Smooth muscle cell (in vitro differentiated cells): ENCODE data around the gene ENPP4. TPM values are rescaled to one million over a fixed set of nuclear protein-coding genes. Genes with fewer than 3 reads are reported as not detected.

Source experiments
- DNase-seq: peaks from one replicate; lab custom pipeline; 2025; ENCODE audit not compliant: unreplicated experiment; lab: John Stamatoyannopoulos, UW
- H2AFZ ChIP-seq: fragments of 200-600 bp; sonication (generic); 2 replicates; pipeline ENCODE4 v1.6.0; 2016; ENCODE audit warnings: antibody characterized with exemption, low read depth, mild to moderate bottlenecking
- H3F3A ChIP-seq: fragments of 200-600 bp; sonication (generic); 2 replicates; pipeline ENCODE4 v1.6.0; 2017; ENCODE audit warnings: antibody characterized with exemption, low read depth
- H3K27ac ChIP-seq: fragments of 200-600 bp; sonication (generic); 2 replicates; pipeline ENCODE4 v1.5.1; 2016; ENCODE audit warnings: low read depth, mild to moderate bottlenecking
- H3K27me3 ChIP-seq: fragments of 200-600 bp; sonication (generic); 2 replicates; pipeline ENCODE4 v1.6.1; 2016; ENCODE audit warnings: low read depth, mild to moderate bottlenecking
- H3K36me3 ChIP-seq: fragments of 200-600 bp; sonication (generic); 2 replicates; pipeline ENCODE4 v1.5.1; 2016; ENCODE audit warnings: low read depth
- H3K4me1 ChIP-seq: fragments of 200-600 bp; sonication (generic); 2 replicates; pipeline ENCODE4 v1.5.1; 2016; ENCODE audit warnings: low read depth
- H3K4me2 ChIP-seq: fragments of 200-600 bp; sonication (generic); 2 replicates; pipeline ENCODE4 v1.6.0; 2016; ENCODE audit warnings: mild to moderate bottlenecking
- H3K4me3 ChIP-seq: fragments of 200-600 bp; sonication (generic); 2 replicates; pipeline ENCODE4 v1.5.1; 2016; ENCODE audit warnings: mild to moderate bottlenecking
- H3K79me2 ChIP-seq: fragments of 200-600 bp; sonication (generic); 2 replicates; pipeline ENCODE4 v1.6.0; 2016; ENCODE audit warnings: low read depth, mild to moderate bottlenecking
- H3K9ac ChIP-seq: fragments of 200-600 bp; sonication (generic); 2 replicates; pipeline ENCODE4 v1.6.0; 2016; ENCODE audit warnings: low read depth
- H3K9me3 ChIP-seq: fragments of 200-600 bp; sonication (generic); replicated peaks from 2 replicates; pipeline ENCODE4 v1.5.1; 2016; ENCODE audit warnings: low read depth
- H4K20me1 ChIP-seq: fragments of 200-600 bp; sonication (generic); 2 replicates; pipeline ENCODE4 v1.6.0; 2016; ENCODE audit warnings: low read depth
- WGBS: methylation state at CpG from one replicate; pipeline ENCODE4 v1.1.7; 2016; ENCODE audit warnings: low lambda C conversion rate; 5-methylcytosine and 5-hydroxymethylcytosine counted together
- polyA plus RNA-seq: library from polyadenylated mRNA; unstranded; fragments of >200 nt; fragmentation: Nextera tagmentation; extraction: Ambion mirVana; gene quantifications from 2 replicates; pipeline ENCODE4 v1.2.1, GENCODE V29; 2016
- total RNA-seq: library from RNA; depleted of rRNA; stranded (reverse); fragments of >200 nt; gene quantifications from 2 replicates; pipeline ENCODE4 v1.2.3, GENCODE V29; 2014
- TF ChIP-seq, protein P1 (sequence below): fragments of 200-600 bp; sonication (generic); IDR thresholded peaks from 2 replicates; pipeline ENCODE4 v1.5.1; 2017; ENCODE audit warnings: borderline replicate concordance, mild to moderate bottlenecking, antibody characterized with exemption; ENCODE audit not compliant: insufficient read depth, poor library complexity, severe bottlenecking

The ENPP4 gene
- total and polyA plus RNA-seq, 2 experiments from 2014 or later = 0.31 to 1.6 TPM

GRCh38 chr6:46189726-46190125 is 59.9 kb downstream of the ENPP4 start:
- no peaks in the 10 kb centered on the region for H3K9me3 ChIP-seq
- no peak overlapping the region for H3K4me3 ChIP-seq
- no peaks in the 10 kb centered on the region for H3K36me3 ChIP-seq
- no peaks in the 10 kb centered on the region for H3K79me2 ChIP-seq
- H3F3A ChIP-seq = no peaks in the 10 kb centered on the region
- no peaks in the 10 kb centered on the region for H4K20me1 ChIP-seq
- H3K27ac ChIP-seq = no peak overlapping the region
- H2AFZ ChIP-seq = no peak overlapping the region
- H3K27me3 ChIP-seq = peaks cover 26% of the 10 kb centered on the region
- H3K4me2 ChIP-seq = no peak overlapping the region
- TF ChIP-seq, protein P1, sequence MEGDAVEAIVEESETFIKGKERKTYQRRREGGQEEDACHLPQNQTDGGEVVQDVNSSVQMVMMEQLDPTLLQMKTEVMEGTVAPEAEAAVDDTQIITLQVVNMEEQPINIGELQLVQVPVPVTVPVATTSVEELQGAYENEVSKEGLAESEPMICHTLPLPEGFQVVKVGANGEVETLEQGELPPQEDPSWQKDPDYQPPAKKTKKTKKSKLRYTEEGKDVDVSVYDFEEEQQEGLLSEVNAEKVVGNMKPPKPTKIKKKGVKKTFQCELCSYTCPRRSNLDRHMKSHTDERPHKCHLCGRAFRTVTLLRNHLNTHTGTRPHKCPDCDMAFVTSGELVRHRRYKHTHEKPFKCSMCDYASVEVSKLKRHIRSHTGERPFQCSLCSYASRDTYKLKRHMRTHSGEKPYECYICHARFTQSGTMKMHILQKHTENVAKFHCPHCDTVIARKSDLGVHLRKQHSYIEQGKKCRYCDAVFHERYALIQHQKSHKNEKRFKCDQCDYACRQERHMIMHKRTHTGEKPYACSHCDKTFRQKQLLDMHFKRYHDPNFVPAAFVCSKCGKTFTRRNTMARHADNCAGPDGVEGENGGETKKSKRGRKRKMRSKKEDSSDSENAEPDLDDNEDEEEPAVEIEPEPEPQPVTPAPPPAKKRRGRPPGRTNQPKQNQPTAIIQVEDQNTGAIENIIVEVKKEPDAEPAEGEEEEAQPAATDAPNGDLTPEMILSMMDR = no peak
- no peak overlapping the region for H3K9ac ChIP-seq
- DNase-seq = no peak
- 88% methylated on average over 4 of the region's 4 CpGs for WGBS
- no peaks in the 10 kb centered on the region for H3K4me1 ChIP-seq

- H2AFZ ChIP-seq = no peak overlapping the region
- no peaks in the 10 kb centered on the region for H3K36me3 ChIP-seq
- no peaks in the 10 kb centered on the region for H3K4me1 ChIP-seq
- H3K9ac ChIP-seq = no peak overlapping the region
- DNase-seq = no peak
- H3K4me3 ChIP-seq = no peak overlapping the region
- no peak overlapping the region for H3K27ac ChIP-seq
- H3F3A ChIP-seq = no peaks in the 10 kb centered on the region
- peaks cover 19% of the 10 kb centered on the region for H3K27me3 ChIP-seq
- no peaks in the 10 kb centered on the region for H4K20me1 ChIP-seq
- no peaks in the 10 kb centered on the region for H3K79me2 ChIP-seq
- WGBS = 87% methylated on average over 4 of the region's 4 CpGs
- H3K4me2 ChIP-seq = no peak overlapping the region
- no peaks in the 10 kb centered on the region for H3K9me3 ChIP-seq
- TF ChIP-seq, protein P1 = no peak
Observed at GRCh38 chr6:46190889-46191288, 61.1 kb downstream of the ENPP4 start.

DNA sequence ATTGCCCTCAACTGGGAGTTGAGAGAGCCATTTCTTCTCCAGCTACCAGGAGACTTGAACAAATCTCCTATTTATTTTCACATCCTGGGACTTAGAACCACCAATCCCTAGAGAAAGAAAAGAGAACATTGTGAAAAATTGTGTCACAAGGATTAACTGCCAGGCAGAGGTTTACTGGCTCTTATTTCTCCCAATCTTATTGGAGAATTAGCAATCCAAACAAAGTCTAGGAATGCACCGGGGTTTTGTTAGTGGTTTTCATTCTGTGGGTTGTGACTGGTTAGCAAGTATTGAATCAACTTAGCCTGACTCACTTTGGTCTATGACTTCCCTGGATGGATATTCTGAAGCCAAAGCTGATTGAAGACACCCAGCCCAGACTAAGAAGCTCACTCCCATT is 62.2 kb downstream of the ENPP4 start:
- no peaks in the 10 kb centered on the region for H3K36me3 ChIP-seq
- H3K4me1 ChIP-seq = no peaks in the 10 kb centered on the region
- DNase-seq = no peak
- H3K9ac ChIP-seq = no peak overlapping the region
- H2AFZ ChIP-seq = no peak overlapping the region
- H3K4me2 ChIP-seq = peak overlapping the region; percentile 41
- H3K4me3 ChIP-seq = no peak overlapping the region
- no peaks in the 10 kb centered on the region for H4K20me1 ChIP-seq
- no peaks in the 10 kb centered on the region for H3K9me3 ChIP-seq
- H3K79me2 ChIP-seq = no peaks in the 10 kb centered on the region
- peaks cover 8% of the 10 kb centered on the region for H3K27me3 ChIP-seq
- TF ChIP-seq, protein P1 = no peak
- 8% methylated on average over 1 of the region's 1 CpG for WGBS
- H3F3A ChIP-seq = no peaks in the 10 kb centered on the region
- peak overlapping the region; percentile 27 for H3K27ac ChIP-seq

Other genes starting within 250 kb of the ENPP4 start
- gene CLIC5, start 114.1 kb upstream of the ENPP4 start, total RNA-seq = 0.99 and 4.4 TPM in 2 replicates
- gene CLIC5, start 114.1 kb upstream of the ENPP4 start, polyA plus RNA-seq = 0.97 and 1.4 TPM in 2 replicates
- 1.1 and 4.1 TPM in 2 replicates for gene ENPP5, start 41.0 kb downstream of the ENPP4 start, total RNA-seq
- 0.16 and 0.78 TPM in 2 replicates for gene ENPP5, start 41.0 kb downstream of the ENPP4 start, polyA plus RNA-seq